Neuron (in vitro differentiated cells): Measurements from ENCODE around the gene ANXA2.

Experiments used
- H2AFZ ChIP-seq: one replicate; pipeline ENCODE4 v1.6.1; 2013; ENCODE audit warnings: low read depth, mild to moderate bottlenecking, inconsistent platforms, low read length, moderate library complexity
- H3K27me3 ChIP-seq: one replicate; pipeline ENCODE4 v1.6.1; 2013; ENCODE audit warnings: low read length; ENCODE audit not compliant: insufficient read depth
- H3K36me3 ChIP-seq: one replicate; pipeline ENCODE4 v1.6.1; 2013; ENCODE audit warnings: low read length; ENCODE audit not compliant: insufficient read depth
- H3K4me1 ChIP-seq: one replicate; pipeline ENCODE4 v1.6.1; 2013; ENCODE audit warnings: low read length; ENCODE audit not compliant: insufficient read depth
- H3K4me3 ChIP-seq: 2 replicates; pipeline ENCODE4 v1.5.1; 2013; ENCODE audit warnings: mild to moderate bottlenecking, low read length, moderate library complexity
- H3K9me3 ChIP-seq: one replicate; pipeline ENCODE4 v1.6.1; 2013; ENCODE audit warnings: low read length

The ANXA2 gene

GRCh38 chr15:60379185-60379524 lies 18.6 kb downstream of the ANXA2 start:
- Histone ChIP-seq H3K27me3 (no peaks in the 10 kb centered on the region), H3K4me3 (no peak overlapping the region), H3K36me3 (no peaks in the 10 kb centered on the region), H3K9me3 (no peaks in the 10 kb centered on the region), H2AFZ (no peak overlapping the region), H3K4me1 (peaks cover 29% of the 10 kb centered on the region)

- no peaks in the 10 kb centered on the region for H3K27me3 ChIP-seq
- H3K4me3 ChIP-seq = no peak overlapping the region
- H3K4me1 ChIP-seq = peaks cover 34% of the 10 kb centered on the region
- H3K36me3 ChIP-seq = no peaks in the 10 kb centered on the region
- no peak overlapping the region for H2AFZ ChIP-seq
- no peaks in the 10 kb centered on the region for H3K9me3 ChIP-seq
Observed at GRCh38 chr15:60376677-60377095, 21.1 kb downstream of the ANXA2 start.

GRCh38 chr15:60375306-60375705 lies 22.5 kb downstream of the ANXA2 start:
- Histone ChIP-seq H3K4me1 (peaks cover 42% of the 10 kb centered on the region), H2AFZ (no peak overlapping the region)

GRCh38 chr15:60374628-60375081 lies 23.1 kb downstream of the ANXA2 start:
- Histone ChIP-seq H3K4me3 (peak overlapping the region; percentile 16), H2AFZ (peak overlapping the region; percentile 73), H3K27me3 (no peaks in the 10 kb centered on the region), H3K36me3 (no peaks in the 10 kb centered on the region), H3K9me3 (no peaks in the 10 kb centered on the region), H3K4me1 (peaks cover 36% of the 10 kb centered on the region)

More at GRCh38 chr15:60375306-60375705, 22.5 kb downstream of the ANXA2 start:
- no peaks in the 10 kb centered on the region for H3K9me3 ChIP-seq
- H3K27me3 ChIP-seq = no peaks in the 10 kb centered on the region
- no peak overlapping the region for H3K4me3 ChIP-seq
- H3K36me3 ChIP-seq = no peaks in the 10 kb centered on the region

- H3K36me3 ChIP-seq = no peaks in the 10 kb centered on the region
- H3K4me1 ChIP-seq = peaks cover 32% of the 10 kb centered on the region
- no peaks in the 10 kb centered on the region for H3K9me3 ChIP-seq
- H3K4me3 ChIP-seq = no peak overlapping the region
- no peaks in the 10 kb centered on the region for H3K27me3 ChIP-seq
- peak overlapping the region; percentile 73 for H2AFZ ChIP-seq
Observed at GRCh38 chr15:60374209-60374608, 23.6 kb downstream of the ANXA2 start.

- no peaks in the 10 kb centered on the region for H3K27me3 ChIP-seq
- peak overlapping the region; percentile 73 for H2AFZ ChIP-seq
- H3K4me3 ChIP-seq = no peak overlapping the region
- H3K9me3 ChIP-seq = no peaks in the 10 kb centered on the region
- peaks cover 32% of the 10 kb centered on the region for H3K4me1 ChIP-seq
- H3K36me3 ChIP-seq = no peaks in the 10 kb centered on the region
Observed at GRCh38 chr15:60373745-60374144, 24.0 kb downstream of the ANXA2 start.

GRCh38 chr15:60373327-60373726 lies 24.5 kb downstream of the ANXA2 start:
- Histone ChIP-seq H3K4me3 (no peak overlapping the region), H2AFZ (peak overlapping the region; percentile 73), H3K9me3 (no peaks in the 10 kb centered on the region), H3K4me1 (peaks cover 32% of the 10 kb centered on the region), H3K27me3 (no peaks in the 10 kb centered on the region), H3K36me3 (no peaks in the 10 kb centered on the region)

- no peak overlapping the region for H3K4me3 ChIP-seq
- no peak overlapping the region for H2AFZ ChIP-seq
- H3K4me1 ChIP-seq = peaks cover 32% of the 10 kb centered on the region
- no peaks in the 10 kb centered on the region for H3K9me3 ChIP-seq
- no peaks in the 10 kb centered on the region for H3K36me3 ChIP-seq
- H3K27me3 ChIP-seq = no peaks in the 10 kb centered on the region
Observed at GRCh38 chr15:60372756-60373155, 25.0 kb downstream of the ANXA2 start.

- H3K4me3 ChIP-seq = no peak overlapping the region
- H3K4me1 ChIP-seq = peaks cover 32% of the 10 kb centered on the region
- no peaks in the 10 kb centered on the region for H3K27me3 ChIP-seq
- H3K9me3 ChIP-seq = no peaks in the 10 kb centered on the region
- no peaks in the 10 kb centered on the region for H3K36me3 ChIP-seq
- no peak overlapping the region for H2AFZ ChIP-seq
Observed at GRCh38 chr15:60372227-60372626, 25.6 kb downstream of the ANXA2 start.

- no peaks in the 10 kb centered on the region for H3K36me3 ChIP-seq
- H3K4me3 ChIP-seq = no peak overlapping the region
- no peaks in the 10 kb centered on the region for H3K27me3 ChIP-seq
- H3K4me1 ChIP-seq = peaks cover 32% of the 10 kb centered on the region
- H2AFZ ChIP-seq = no peak overlapping the region
- no peaks in the 10 kb centered on the region for H3K9me3 ChIP-seq
Observed at GRCh38 chr15:60371175-60372051, 26.4 kb downstream of the ANXA2 start.

GRCh38 chr15:60370869-60371136 lies 27.0 kb downstream of the ANXA2 start:
- peaks cover 29% of the 10 kb centered on the region for H3K4me1 ChIP-seq
- H3K4me3 ChIP-seq = no peak overlapping the region
- H3K9me3 ChIP-seq = no peaks in the 10 kb centered on the region
- no peaks in the 10 kb centered on the region for H3K36me3 ChIP-seq
- no peaks in the 10 kb centered on the region for H3K27me3 ChIP-seq
- H2AFZ ChIP-seq = no peak overlapping the region

- Histone ChIP-seq H3K9me3 (no peaks in the 10 kb centered on the region), H2AFZ (no peak overlapping the region), H3K27me3 (no peaks in the 10 kb centered on the region), H3K4me1 (peaks cover 24% of the 10 kb centered on the region), H3K4me3 (no peak overlapping the region), H3K36me3 (no peaks in the 10 kb centered on the region)
Observed at GRCh38 chr15:60370105-60370868, 27.5 kb downstream of the ANXA2 start.

- Histone ChIP-seq H3K36me3 (no peaks in the 10 kb centered on the region), H3K9me3 (no peaks in the 10 kb centered on the region), H3K27me3 (no peaks in the 10 kb centered on the region), H3K4me1 (peaks cover 18% of the 10 kb centered on the region), H2AFZ (no peak overlapping the region), H3K4me3 (no peak overlapping the region)
Observed at GRCh38 chr15:60369696-60370095, 28.1 kb downstream of the ANXA2 start.
